Endothelial cell of umbilical vein (primary cell): ENCODE measurements around the gene RRM2. TPM values are rescaled to one million over a fixed set of nuclear protein-coding genes. Genes with fewer than 3 reads are reported as not detected.

Experiments
- BruUV-seq: library from RNA; stranded (reverse); fragments of 400-500 nt; replicated peaks from 2 replicates; lab custom pipeline; 2021; lab: Mats Ljungman, UMichigan
- CTCF ChIA-PET: fragments of 300-600, 350-600 bp; sonication (Branson Sonifier 250); formaldehyde crosslinking; loops from one replicate; lab custom pipeline; 2021; ENCODE audit warnings: antibody characterized with exemption, inconsistent platforms; lab: Charles Lee
- POLR2A ChIA-PET: fragments of 300-600, 350-600 bp; sonication (Branson Sonifier 250); formaldehyde crosslinking; loops from one replicate; lab custom pipeline; 2021; ENCODE audit warnings: antibody characterized with exemption, inconsistent platforms; lab: Charles Lee
- DNase-seq: peaks from one replicate; pipeline ENCODE4 v3.0.0-alpha.2; 2011; ENCODE audit warnings: low read depth, low spot score
- FAIRE-seq: peaks from 2 replicates; lab custom pipeline; 2011; peaks lifted over from hg19 to GRCh38; lab: Jason Lieb, UNC
- H2AFZ ChIP-seq: 2 replicates; pipeline ENCODE4 v1.6.0; 2012; ENCODE audit warnings: low read depth, low read length, control low read depth, inconsistent platforms
- H3K27ac ChIP-seq: 2 replicates; pipeline ENCODE4 v1.5.1; 2011; ENCODE audit warnings: low read depth, mild to moderate bottlenecking, control low read depth, low read length, moderate library complexity; ENCODE audit not compliant: insufficient read depth
- H3K27me3 ChIP-seq, 2 experiments: 2 replicates each; pipeline versions ENCODE4 v1.6.0 to v1.6.1; 2011; ENCODE audit warnings: low read length in 2 of 2, mixed read lengths in 1 of 2; ENCODE audit not compliant: control insufficient read depth in 2 of 2, insufficient read depth in 2 of 2
- H3K36me3 ChIP-seq, 2 experiments: 2 replicates in 1 of 2; 3 replicates in 1 of 2; pipeline ENCODE4 v1.5.1; 2011; ENCODE audit warnings: low read length in 2 of 2, mild to moderate bottlenecking in 1 of 2, moderate library complexity in 1 of 2; ENCODE audit not compliant: control insufficient read depth in 2 of 2, insufficient read depth in 2 of 2; ENCODE audit errors: extremely low read depth in 1 of 2
- H3K4me1 ChIP-seq: 3 replicates; pipeline ENCODE4 v1.5.1; 2011; ENCODE audit warnings: mild to moderate bottlenecking, low read length; ENCODE audit not compliant: control insufficient read depth, insufficient read depth; ENCODE audit errors: extremely low read depth
- H3K4me2 ChIP-seq: 2 replicates; pipeline ENCODE4 v1.6.1; 2011; ENCODE audit warnings: low read length, control low read depth, mixed read lengths; ENCODE audit not compliant: insufficient read depth
- H3K4me3 ChIP-seq, 3 experiments: fragments of 200-600 bp in 1 of 3; sonication (generic), shearing (Covaris generic) in 1 of 3; replicated peaks in 1 of 3; 2 replicates each; pipeline ENCODE4 v1.5.1; 2011 to 2016; ENCODE audit warnings: control low read depth in 3 of 3, low read length in 3 of 3, mild to moderate bottlenecking in 2 of 3, inconsistent platforms in 1 of 3, low read depth in 1 of 3, moderate library complexity in 1 of 3; ENCODE audit not compliant: insufficient read depth in 1 of 3
- H3K79me2 ChIP-seq: 2 replicates; pipeline ENCODE4 v1.6.0; 2012; ENCODE audit warnings: low read length, inconsistent platforms; ENCODE audit not compliant: control insufficient read depth, insufficient read depth
- H3K9ac ChIP-seq: replicated peaks from 2 replicates; pipeline ENCODE3; 2011; ENCODE audit warnings: low read length, control low read depth; ENCODE audit not compliant: insufficient read depth; ENCODE audit errors: extremely low read depth
- H3K9me1 ChIP-seq: replicated peaks from 3 replicates; pipeline ENCODE4 v1.6.0; 2011; ENCODE audit warnings: mild to moderate bottlenecking, low read length; ENCODE audit not compliant: control insufficient read depth, insufficient read depth; ENCODE audit errors: extremely low read depth
- H3K9me3 ChIP-seq: replicated peaks from 2 replicates; pipeline ENCODE4 v1.5.1; 2012; ENCODE audit warnings: low read length, inconsistent platforms; ENCODE audit not compliant: control insufficient read depth, insufficient read depth
- H4K20me1 ChIP-seq: replicated peaks from 2 replicates; pipeline ENCODE3; 2011; ENCODE audit warnings: mild to moderate bottlenecking, low read length; ENCODE audit not compliant: control insufficient read depth, insufficient read depth; ENCODE audit errors: extremely low read depth
- EZH2 ChIP-seq: IDR thresholded peaks from 2 replicates; pipeline ENCODE4 v1.6.1; 2012; ENCODE audit warnings: borderline replicate concordance, low read depth, mild to moderate bottlenecking, moderate library complexity, low read length, inconsistent platforms; ENCODE audit not compliant: severe bottlenecking
- FOS ChIP-seq: IDR thresholded peaks from 2 replicates; pipeline ENCODE4 v1.6.1; 2011; ENCODE audit warnings: mild to moderate bottlenecking, low read length, moderate library complexity, borderline replicate concordance; ENCODE audit not compliant: insufficient read depth
- JUN ChIP-seq: IDR thresholded peaks from 2 replicates; pipeline ENCODE4 v1.6.1; 2011; ENCODE audit warnings: borderline replicate concordance, low read depth; ENCODE audit not compliant: insufficient read length, insufficient read depth
- MYC ChIP-seq: IDR thresholded peaks from one replicate; pipeline ENCODE4 v1.6.1; 2011; ENCODE audit warnings: mild to moderate bottlenecking, low read depth, low read length
- POLR2A ChIP-seq: IDR thresholded peaks from 2 replicates; pipeline ENCODE4 v1.6.1; 2012; ENCODE audit warnings: low read depth, mild to moderate bottlenecking, control low read depth, low read length
- POLR2AphosphoS5 ChIP-seq: IDR thresholded peaks from 2 replicates; pipeline ENCODE4 v1.6.1; 2012; ENCODE audit warnings: low read depth, mild to moderate bottlenecking, control low read depth, low read length, moderate library complexity; ENCODE audit not compliant: insufficient read depth
- dilution Hi-C: fragments of 300-500 bp; cut with MboI; formaldehyde crosslinking; loops from one replicate; pipeline ENCODE4 v1.15.0; 2019; ENCODE audit warnings: low sequenced_read_pairs; ENCODE audit not compliant: extremely low pct_ligation_motif_present
- intact Hi-C: fragments of 100-400 bp; cut with micrococcal nuclease; formaldehyde crosslinking; loops from one replicate; pipeline ENCODE4 v1.10.0; 2022
- polyA plus RNA-seq, 4 experiments: library from polyadenylated mRNA; depleted of rRNA in 3 of 4; stranded (reverse) in 3 of 4; unstranded in 1 of 4; fragments of >200 nt; gene quantifications; 2 replicates each; pipeline versions ENCODE4 v1.2.1 to v1.2.3, GENCODE V29; 2011 to 2012; ENCODE audit warnings: missing spikeins in 1 of 4
- total RNA-seq: library from RNA; stranded (reverse); gene quantifications from 2 replicates; pipeline ENCODE4 v1.2.3, GENCODE V29; 2021
- TF ChIP-seq, protein P1 (sequence below), 2 donors: IDR thresholded peaks; 1 replicate in 1 of 2; 2 replicates in 1 of 2; pipeline ENCODE4 v1.5.1; 2011; ENCODE audit warnings: low read length in 2 of 2, mild to moderate bottlenecking in 2 of 2, moderate library complexity in 2 of 2, control low read depth in 1 of 2, inconsistent platforms in 1 of 2, low read depth in 1 of 2; ENCODE audit not compliant: insufficient read depth in 1 of 2; ENCODE audit errors: extremely low read depth in 1 of 2
- TF ChIP-seq, protein P2 (sequence below): IDR thresholded peaks from 2 replicates; pipeline ENCODE4 v1.6.1; 2011; ENCODE audit not compliant: insufficient read depth, insufficient read length

The RRM2 gene
- total and polyA plus RNA-seq, 2 donors (not counting 3 experiments of a cell fraction or from before 2014, with no cell fraction given) = 40.9 to 246 TPM

DNA sequence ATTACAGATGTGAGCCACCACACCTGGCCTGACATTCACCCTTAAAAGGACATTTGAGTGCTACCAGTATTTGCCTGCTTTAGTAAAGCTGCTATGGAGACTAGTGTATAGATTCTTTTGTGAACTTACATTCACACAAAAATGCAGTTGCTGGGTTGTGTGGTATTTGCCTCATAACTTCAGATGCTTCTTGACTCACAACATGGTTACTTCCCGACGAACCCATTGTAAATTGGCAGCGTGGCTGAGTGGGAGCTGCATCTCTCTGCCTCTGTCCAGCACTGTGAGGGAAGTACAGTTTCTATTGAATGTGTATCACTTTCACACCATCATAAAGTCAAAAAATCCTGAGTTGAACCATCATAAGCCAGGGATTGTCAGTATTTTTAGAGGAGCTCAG is 56.9 kb downstream of the RRM2 start:
- Histone ChIP-seq H2AFZ (no peak overlapping the region), H3K4me1 (no peaks in the 10 kb centered on the region), H3K27ac (no peak overlapping the region), H3K4me2 (no peak overlapping the region), H3K36me3 (no peaks in the 10 kb centered on the region), H3K27me3 (no peaks in the 10 kb centered on the region), H3K4me3 (no peak overlapping the region), H3K9ac (no peak overlapping the region), H3K79me2 (no peaks in the 10 kb centered on the region), H4K20me1 (no peaks in the 10 kb centered on the region), H3K9me1 (no peaks in the 10 kb centered on the region), H3K9me3 (no peaks in the 10 kb centered on the region)
- BruUV-seq = no TSS peak
- CTCF ChIA-PET = interaction anchor here (0.8 to 1.3 kb wide), 4 partner anchors 8 to 230 kb away, joined by 3 to 5 read pairs (median 3); no protein-coding TSS in a partner anchor
- FAIRE-seq (no peak), DNase-seq (no peak)
- no peak for TF ChIP-seq MYC
- no peak for TF ChIP-seq EZH2
- TF ChIP-seq, protein P1, sequence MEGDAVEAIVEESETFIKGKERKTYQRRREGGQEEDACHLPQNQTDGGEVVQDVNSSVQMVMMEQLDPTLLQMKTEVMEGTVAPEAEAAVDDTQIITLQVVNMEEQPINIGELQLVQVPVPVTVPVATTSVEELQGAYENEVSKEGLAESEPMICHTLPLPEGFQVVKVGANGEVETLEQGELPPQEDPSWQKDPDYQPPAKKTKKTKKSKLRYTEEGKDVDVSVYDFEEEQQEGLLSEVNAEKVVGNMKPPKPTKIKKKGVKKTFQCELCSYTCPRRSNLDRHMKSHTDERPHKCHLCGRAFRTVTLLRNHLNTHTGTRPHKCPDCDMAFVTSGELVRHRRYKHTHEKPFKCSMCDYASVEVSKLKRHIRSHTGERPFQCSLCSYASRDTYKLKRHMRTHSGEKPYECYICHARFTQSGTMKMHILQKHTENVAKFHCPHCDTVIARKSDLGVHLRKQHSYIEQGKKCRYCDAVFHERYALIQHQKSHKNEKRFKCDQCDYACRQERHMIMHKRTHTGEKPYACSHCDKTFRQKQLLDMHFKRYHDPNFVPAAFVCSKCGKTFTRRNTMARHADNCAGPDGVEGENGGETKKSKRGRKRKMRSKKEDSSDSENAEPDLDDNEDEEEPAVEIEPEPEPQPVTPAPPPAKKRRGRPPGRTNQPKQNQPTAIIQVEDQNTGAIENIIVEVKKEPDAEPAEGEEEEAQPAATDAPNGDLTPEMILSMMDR (IDR thresholded peaks at IDR 0.05; ENCODE audit: extremely low read depth in 1 of 2, insufficient read depth in 1 of 2, low read depth in 1 of 2, low read length in 2 of 2) = no peak
- no peak for TF ChIP-seq JUN
- TF ChIP-seq FOS = no peak
- no peak for TF ChIP-seq POLR2A
- no peak for TF ChIP-seq POLR2AphosphoS5
- TF ChIP-seq, protein P2, sequence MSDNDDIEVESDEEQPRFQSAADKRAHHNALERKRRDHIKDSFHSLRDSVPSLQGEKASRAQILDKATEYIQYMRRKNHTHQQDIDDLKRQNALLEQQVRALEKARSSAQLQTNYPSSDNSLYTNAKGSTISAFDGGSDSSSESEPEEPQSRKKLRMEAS = no peak
- POLR2A ChIA-PET = no interaction called here
- intact Hi-C loops (no loop called here), dilution Hi-C loops (no loop called here)
